ENCODE measurements around the gene ADAM20.
"Not testable (repeated sequence)": the region's sequence is repeated elsewhere in the genome, so short reads cannot be mapped to it uniquely, and the experiment has no call there.

The ADAM20 gene

DNA sequence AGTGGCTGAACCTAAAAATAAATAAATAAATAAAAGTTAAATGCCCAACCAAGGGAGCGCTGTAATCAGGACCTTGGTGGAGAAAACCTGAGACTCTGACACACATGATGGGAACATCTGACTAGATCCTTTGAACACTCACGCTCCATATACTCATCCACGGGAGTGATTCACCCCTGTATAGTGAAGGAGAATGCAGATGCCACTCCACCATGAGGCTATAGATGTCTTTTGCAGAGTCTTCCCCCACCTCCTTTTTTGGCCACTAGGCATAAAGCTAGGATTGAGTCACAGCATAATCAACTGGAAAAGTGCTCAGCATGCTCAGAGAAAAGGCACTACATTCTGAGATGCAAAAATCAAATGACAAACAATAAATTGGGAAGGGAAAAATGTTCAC, 19.0 kb downstream of the ADAM20 start:
- TF ChIP-seq ZFX (IDR thresholded peaks at IDR 0.05; ENCODE audit: borderline replicate concordance) = no peak
- TF ChIP-seq, protein P1, sequence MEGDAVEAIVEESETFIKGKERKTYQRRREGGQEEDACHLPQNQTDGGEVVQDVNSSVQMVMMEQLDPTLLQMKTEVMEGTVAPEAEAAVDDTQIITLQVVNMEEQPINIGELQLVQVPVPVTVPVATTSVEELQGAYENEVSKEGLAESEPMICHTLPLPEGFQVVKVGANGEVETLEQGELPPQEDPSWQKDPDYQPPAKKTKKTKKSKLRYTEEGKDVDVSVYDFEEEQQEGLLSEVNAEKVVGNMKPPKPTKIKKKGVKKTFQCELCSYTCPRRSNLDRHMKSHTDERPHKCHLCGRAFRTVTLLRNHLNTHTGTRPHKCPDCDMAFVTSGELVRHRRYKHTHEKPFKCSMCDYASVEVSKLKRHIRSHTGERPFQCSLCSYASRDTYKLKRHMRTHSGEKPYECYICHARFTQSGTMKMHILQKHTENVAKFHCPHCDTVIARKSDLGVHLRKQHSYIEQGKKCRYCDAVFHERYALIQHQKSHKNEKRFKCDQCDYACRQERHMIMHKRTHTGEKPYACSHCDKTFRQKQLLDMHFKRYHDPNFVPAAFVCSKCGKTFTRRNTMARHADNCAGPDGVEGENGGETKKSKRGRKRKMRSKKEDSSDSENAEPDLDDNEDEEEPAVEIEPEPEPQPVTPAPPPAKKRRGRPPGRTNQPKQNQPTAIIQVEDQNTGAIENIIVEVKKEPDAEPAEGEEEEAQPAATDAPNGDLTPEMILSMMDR (IDR thresholded peaks at IDR 0.05) = no peak
- H3K27ac ChIP-seq = no peak overlapping the region

DNA sequence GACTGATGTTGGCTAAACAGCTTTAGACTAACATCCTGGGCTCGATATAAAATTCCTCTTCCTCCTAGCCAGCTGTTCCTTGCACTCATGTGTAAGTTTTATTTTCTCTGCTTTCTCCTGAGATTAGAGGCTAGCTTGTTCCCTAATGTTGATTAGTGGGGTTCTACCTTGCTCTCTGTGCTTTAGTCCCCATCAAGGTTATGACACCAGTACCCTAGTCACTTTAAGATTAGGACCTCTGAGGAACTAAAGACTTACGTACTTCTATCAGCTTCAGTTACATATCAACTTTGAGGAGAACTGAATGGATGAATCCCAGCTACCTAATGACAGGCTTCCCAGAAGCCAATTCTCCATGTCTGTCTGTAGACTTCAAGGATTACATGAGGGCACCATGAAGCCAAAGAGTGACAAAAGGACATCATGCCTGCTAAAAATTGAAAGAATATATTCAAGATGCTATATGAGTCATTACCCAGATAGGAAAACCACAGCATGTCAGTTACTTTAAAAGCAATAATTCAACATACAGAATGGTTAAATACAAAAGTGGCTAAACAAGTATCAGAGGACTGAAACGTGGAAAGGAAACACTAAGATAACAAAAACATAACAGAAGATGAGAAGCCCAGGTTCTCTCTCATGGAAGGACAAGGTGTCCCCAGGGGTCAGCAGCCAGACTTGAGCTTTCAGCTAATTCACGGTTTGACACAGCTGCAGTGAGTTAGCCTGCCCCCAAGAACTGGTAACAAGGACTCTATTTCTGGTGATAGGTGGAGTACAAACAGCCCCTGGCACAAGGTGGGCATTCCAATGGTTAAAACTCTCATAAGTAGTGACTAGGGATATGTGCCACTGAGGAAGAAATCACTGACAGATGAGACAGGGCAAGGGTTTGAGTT, 20.4 kb downstream of the ADAM20 start:
- H3K27ac ChIP-seq = no peak overlapping the region
- TF ChIP-seq ZFX (IDR thresholded peaks at IDR 0.05; ENCODE audit: borderline replicate concordance) = no peak
- TF ChIP-seq, protein P1 (IDR thresholded peaks at IDR 0.05) = no peak

DNA sequence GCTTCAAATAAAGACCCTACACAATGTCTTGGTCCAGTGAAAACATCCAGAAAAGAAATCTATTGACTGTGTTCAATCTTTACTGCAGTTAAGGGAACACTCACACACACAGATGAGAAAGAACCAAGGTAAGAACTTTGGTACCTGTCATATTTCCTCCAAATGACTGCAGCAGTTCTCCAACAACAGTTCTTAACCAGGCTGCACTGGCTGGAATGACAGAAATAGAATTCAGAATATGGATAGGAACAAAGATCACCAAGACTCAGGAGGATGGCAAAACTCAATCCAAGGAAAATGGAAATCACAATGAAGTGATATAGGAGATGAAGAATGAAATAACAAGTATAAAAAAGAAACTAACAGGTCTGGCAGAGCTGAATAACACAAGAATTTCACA, 36.6 kb downstream of the ADAM20 start:
- no peak overlapping the region for H3K27ac ChIP-seq
- TF ChIP-seq, protein P1 (IDR thresholded peaks at IDR 0.05) = no peak
- no peak for TF ChIP-seq ZFX (IDR thresholded peaks at IDR 0.05; ENCODE audit: borderline replicate concordance)

DNA sequence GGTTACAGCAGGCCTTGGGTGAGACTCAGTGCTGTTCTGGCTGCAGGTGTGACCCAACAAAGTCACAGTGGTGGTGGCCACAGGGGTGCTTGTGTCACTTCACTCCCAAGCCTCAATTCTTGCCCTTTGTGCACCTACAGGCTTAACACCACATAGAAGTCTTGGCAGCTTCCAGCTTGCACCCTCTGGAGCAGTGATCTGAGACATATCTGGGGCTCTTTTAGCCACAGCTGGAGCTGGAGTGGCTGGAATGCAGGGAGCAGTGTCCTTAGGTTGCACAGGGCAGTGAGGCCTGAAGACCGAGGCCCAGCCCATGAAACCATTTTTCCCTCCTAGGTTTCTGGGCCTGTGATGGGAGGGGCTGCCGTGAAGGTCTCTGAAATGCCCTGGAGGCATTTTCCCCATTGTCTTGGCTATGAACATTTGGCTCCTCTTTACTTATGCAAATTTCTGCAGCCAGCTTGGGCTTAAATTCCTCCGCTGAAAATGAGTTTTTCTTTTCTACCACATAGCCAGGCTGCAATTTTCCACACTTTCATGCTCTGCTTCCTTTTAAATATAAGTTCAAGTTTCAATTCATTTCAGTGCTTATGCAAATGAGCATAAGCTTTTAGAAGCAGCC, 45.1 kb downstream of the ADAM20 start:
- TF ChIP-seq, protein P1 (IDR thresholded peaks at IDR 0.05) = no peak
- no peak for TF ChIP-seq ZFX (IDR thresholded peaks at IDR 0.05; ENCODE audit: borderline replicate concordance)
- no peak overlapping the region for H3K27ac ChIP-seq

DNA sequence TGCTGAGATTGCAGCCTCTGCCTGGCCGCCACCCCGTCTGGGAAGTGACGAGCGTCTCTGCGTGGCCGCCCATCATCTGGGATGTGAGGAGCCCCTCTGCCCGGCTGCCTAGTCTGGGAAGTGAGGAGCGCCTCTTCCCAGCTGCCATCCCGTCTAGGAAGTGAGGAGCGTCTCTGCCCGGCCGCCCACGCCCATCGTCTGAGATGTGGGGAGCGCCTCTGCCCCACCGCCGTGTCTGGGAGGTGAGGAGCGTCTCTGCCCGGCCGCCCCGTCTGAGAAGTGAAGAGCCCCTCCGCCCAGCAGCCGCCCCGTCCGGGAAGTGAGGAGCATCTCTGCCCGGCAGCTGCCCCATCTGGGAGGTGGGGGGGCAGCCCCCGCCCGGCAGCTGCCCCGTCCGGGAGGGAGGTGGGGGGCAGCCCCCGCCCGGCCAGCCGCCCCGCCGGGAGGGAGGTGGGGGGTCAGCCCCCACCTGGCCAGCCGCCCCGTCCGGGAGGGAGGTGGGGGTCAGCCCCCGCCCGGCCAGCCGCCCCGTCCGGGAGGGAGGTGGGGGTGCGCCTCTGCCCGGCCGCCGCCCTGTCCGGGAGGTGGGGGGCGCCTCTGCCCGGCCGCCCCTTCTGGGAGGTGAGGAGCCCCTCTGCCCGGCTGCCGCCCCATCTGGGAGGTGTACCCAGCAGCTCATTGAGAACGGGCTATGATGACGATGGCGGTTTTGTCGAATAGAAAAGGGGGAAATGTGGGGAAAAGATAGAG, 57.3 kb downstream of the ADAM20 start:
- H3K27ac ChIP-seq = not testable (repeated sequence)

DNA sequence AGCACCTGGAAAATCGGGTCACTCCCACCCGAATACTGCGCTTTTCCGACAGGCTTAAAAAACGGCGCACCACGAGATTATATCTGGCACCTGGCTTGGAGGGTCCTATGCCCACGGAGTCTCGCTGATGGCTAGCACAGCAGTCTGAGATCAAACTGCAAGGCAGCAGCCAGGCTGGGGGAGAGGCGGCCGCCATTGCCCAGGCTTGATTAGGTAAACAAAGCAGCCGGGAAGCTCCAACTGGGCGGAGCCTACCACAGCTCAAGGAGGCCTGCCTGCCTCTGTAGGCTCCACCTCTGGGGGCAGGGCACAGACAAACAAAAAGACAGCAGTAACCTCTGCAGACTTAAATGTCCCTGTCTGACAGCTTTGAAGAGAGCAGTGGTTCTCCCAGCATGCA, 59.3 kb downstream of the ADAM20 start:
- peak overlapping the region; percentile 65 for H3K27ac ChIP-seq

DNA sequence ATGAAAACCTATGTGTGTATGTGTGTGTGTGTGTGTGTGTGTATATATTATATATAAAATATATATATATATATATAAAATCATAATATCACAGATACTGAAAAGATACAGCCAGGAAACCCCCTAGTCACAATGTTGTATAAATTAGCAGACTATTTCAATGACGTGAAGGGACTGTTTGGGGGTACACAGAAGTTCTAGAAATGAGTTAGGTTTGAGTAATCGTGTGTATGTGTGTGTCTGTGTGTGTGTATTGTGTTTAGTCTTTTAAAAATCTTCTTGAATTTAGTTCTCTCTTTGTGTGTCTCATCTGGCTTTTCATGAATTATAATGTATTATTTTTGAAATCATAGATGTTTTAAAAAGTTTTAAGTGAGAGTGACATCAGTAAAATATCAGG, 61.0 kb downstream of the ADAM20 start:
- TF ChIP-seq ZFX (IDR thresholded peaks at IDR 0.05; ENCODE audit: borderline replicate concordance) = no peak
- TF ChIP-seq, protein P1 (IDR thresholded peaks at IDR 0.05) = no peak
- no peak overlapping the region for H3K27ac ChIP-seq
